Osteocyte (in vitro differentiated cells): ENCODE measurements around the gene DYNLT4. TPM values are rescaled to one million over a fixed set of nuclear protein-coding genes. Genes with fewer than 3 reads are reported as not detected.
"Not testable (repeated sequence)": the region's sequence is repeated elsewhere in the genome, so short reads cannot be mapped to it uniquely, and the experiment has no call there.

Source experiments
- DNase-seq: peaks from one replicate; pipeline ENCODE4 v3.0.0; 2021; ENCODE audit warnings: mixed read lengths; ENCODE audit not compliant: unreplicated experiment; ENCODE audit errors: extremely low spot score
- H3K27ac Mint-ChIP-seq: one replicate; pipeline ENCODE4 v1.8.0; 2021; ENCODE audit warnings: mild to moderate bottlenecking, mixed read lengths; ENCODE audit not compliant: unreplicated experiment
- H3K27me3 Mint-ChIP-seq: one replicate; pipeline ENCODE4 v1.8.0; 2021; ENCODE audit warnings: mixed read lengths; ENCODE audit not compliant: unreplicated experiment
- H3K36me3 Mint-ChIP-seq: one replicate; pipeline ENCODE4 v1.8.0; 2021; ENCODE audit warnings: mixed read lengths; ENCODE audit not compliant: unreplicated experiment
- H3K4me1 Mint-ChIP-seq: one replicate; pipeline ENCODE4 v1.8.0; 2021; ENCODE audit warnings: mixed read lengths; ENCODE audit not compliant: unreplicated experiment
- H3K4me3 Mint-ChIP-seq: one replicate; pipeline ENCODE4 v1.8.0; 2021; ENCODE audit warnings: mild to moderate bottlenecking, moderate library complexity, mixed read lengths; ENCODE audit not compliant: unreplicated experiment
- H3K9me3 Mint-ChIP-seq: one replicate; pipeline ENCODE4 v1.8.0; 2021; ENCODE audit warnings: mixed read lengths; ENCODE audit not compliant: unreplicated experiment
- CTCF ChIP-seq: fragments of 200-600 bp; sonication (generic); IDR thresholded peaks from 2 replicates; pipeline ENCODE4 v1.5.0; 2021; ENCODE audit warnings: antibody characterized with exemption, mild to moderate bottlenecking, moderate library complexity
- total RNA-seq: library from RNA; stranded (reverse); gene quantifications from 2 replicates; pipeline ENCODE4 v1.2.1, GENCODE V29; 2021

Gene DYNLT4
- total RNA-seq, 1 donor from 2014 or later, result 0.48 TPM

GRCh38 chr1:44842486-44842861 lies 35.3 kb upstream of the DYNLT4 start:
- Mint-ChIP-seq H3K36me3 (peaks cover 2% of the 10 kb centered on the region), H3K27ac (no peak overlapping the region), H3K4me1 (peaks cover 12% of the 10 kb centered on the region), H3K4me3 (peak overlapping the region; percentile 69), H3K9me3 (no peaks in the 10 kb centered on the region), H3K27me3 (no peaks in the 10 kb centered on the region)
- no peak for DNase-seq
- TF ChIP-seq CTCF, result no peak

- H3K4me1 Mint-ChIP-seq, result peaks cover 20% of the 10 kb centered on the region
- peaks cover 2% of the 10 kb centered on the region for H3K36me3 Mint-ChIP-seq
- H3K4me3 Mint-ChIP-seq, result no peak overlapping the region
- no peak overlapping the region for H3K27ac Mint-ChIP-seq
- no peak for DNase-seq
- no peaks in the 10 kb centered on the region for H3K27me3 Mint-ChIP-seq
- TF ChIP-seq CTCF, result no peak
- H3K9me3 Mint-ChIP-seq, result no peaks in the 10 kb centered on the region
Observed at GRCh38 chr1:44839576-44839975, 32.4 kb upstream of the DYNLT4 start.

- H3K36me3 Mint-ChIP-seq, DNase-seq, H3K9me3 Mint-ChIP-seq, H3K27ac Mint-ChIP-seq, H3K27me3 Mint-ChIP-seq, H3K4me3 Mint-ChIP-seq: not testable (repeated sequence)
- peaks cover 20% of the 10 kb centered on the region for H3K4me1 Mint-ChIP-seq
Observed at GRCh38 chr1:44838294-44838693, 31.1 kb upstream of the DYNLT4 start.

GRCh38 chr1:44835738-44836675 lies 28.9 kb upstream of the DYNLT4 start:
- H3K4me3 Mint-ChIP-seq, result no peak overlapping the region
- no peaks in the 10 kb centered on the region for H3K27me3 Mint-ChIP-seq
- TF ChIP-seq CTCF, result peak; percentile 92
- peaks cover under 1% of the 10 kb centered on the region for H3K36me3 Mint-ChIP-seq
- no peaks in the 10 kb centered on the region for H3K9me3 Mint-ChIP-seq
- peaks cover 12% of the 10 kb centered on the region for H3K4me1 Mint-ChIP-seq
- DNase-seq, result peak; percentile 93
- no peak overlapping the region for H3K27ac Mint-ChIP-seq

- Mint-ChIP-seq H3K27me3 (no peaks in the 10 kb centered on the region), H3K4me1 (peaks cover 7% of the 10 kb centered on the region), H3K27ac (no peak overlapping the region), H3K9me3 (no peaks in the 10 kb centered on the region), H3K36me3 (no peaks in the 10 kb centered on the region), H3K4me3 (no peak overlapping the region)
- no peak for DNase-seq
- TF ChIP-seq CTCF, result no peak
Observed at GRCh38 chr1:44834328-44834727, 27.2 kb upstream of the DYNLT4 start.
